Stomach smooth muscle (tissue), 2 donors: Measurements from ENCODE around the gene VPS52.
"Not testable (repeated sequence)": the region's sequence is repeated elsewhere in the genome, so short reads cannot be mapped to it uniquely, and the experiment has no call there.

Source experiments
- H3K27ac ChIP-seq: one replicate; pipeline ENCODE4 v1.7.0; 2013; ENCODE audit warnings: mild to moderate bottlenecking, low read length, inconsistent platforms
- H3K27me3 ChIP-seq, 2 donors: one replicate each; pipeline ENCODE4 v1.7.0; 2013; ENCODE audit warnings: low read length in 2 of 2; ENCODE audit not compliant: insufficient read depth in 2 of 2, control insufficient read depth in 1 of 2
- H3K36me3 ChIP-seq, 2 donors: one replicate each; pipeline ENCODE4 v1.7.0; 2013; ENCODE audit warnings: low read length in 2 of 2; ENCODE audit not compliant: control insufficient read depth in 2 of 2, insufficient read depth in 2 of 2
- H3K4me1 ChIP-seq: one replicate; pipeline ENCODE4 v1.7.0; 2013; ENCODE audit warnings: low read length; ENCODE audit not compliant: control insufficient read depth, insufficient read depth
- H3K4me3 ChIP-seq, 2 donors: one replicate each; pipeline ENCODE4 v1.7.0; 2013; ENCODE audit warnings: low read length in 2 of 2
- H3K9ac ChIP-seq, 2 donors: one replicate each; pipeline ENCODE4 v1.7.0; 2013; ENCODE audit warnings: low read length in 2 of 2, mild to moderate bottlenecking in 1 of 2
- H3K9me3 ChIP-seq, 2 donors: one replicate each; pipeline ENCODE4 v1.7.0; 2013; ENCODE audit warnings: low read length in 2 of 2; ENCODE audit not compliant: control insufficient read depth in 2 of 2
- donor health status: healthy.
- donor health status: Pancreatic carcinoma.

The VPS52 gene

DNA sequence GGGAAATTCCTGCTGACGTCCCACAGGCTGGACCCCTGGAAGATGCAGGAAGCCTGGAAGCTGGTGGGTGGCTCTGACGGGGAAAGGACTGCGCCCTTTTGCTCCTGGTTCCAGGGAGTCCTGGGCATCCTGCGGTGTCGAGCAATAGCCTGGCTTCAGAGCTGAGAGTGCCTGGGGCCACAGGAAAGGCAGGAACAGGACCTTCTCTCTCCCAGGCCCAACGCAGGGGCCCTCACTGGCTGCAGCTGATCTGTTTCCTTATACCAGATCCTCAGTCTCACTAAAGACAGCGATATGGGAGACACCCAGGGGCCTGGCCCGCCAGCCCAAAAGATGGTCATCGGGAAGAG lies 6.7 kb upstream of the VPS52 start:
- Histone ChIP-seq H3K4me3 (peak overlapping the region in 1 of 2 donors; percentile 81), H3K27me3 (no peaks in the 10 kb centered on the region), H3K9ac (no peak overlapping the region), H3K4me1 (peaks cover 48% of the 10 kb centered on the region), H3K36me3 (peaks cover 25 to 45% of the 10 kb centered on the region in 2 donors), H3K27ac (peak overlapping the region; percentile 77), H3K9me3 (no peaks in the 10 kb centered on the region)

DNA sequence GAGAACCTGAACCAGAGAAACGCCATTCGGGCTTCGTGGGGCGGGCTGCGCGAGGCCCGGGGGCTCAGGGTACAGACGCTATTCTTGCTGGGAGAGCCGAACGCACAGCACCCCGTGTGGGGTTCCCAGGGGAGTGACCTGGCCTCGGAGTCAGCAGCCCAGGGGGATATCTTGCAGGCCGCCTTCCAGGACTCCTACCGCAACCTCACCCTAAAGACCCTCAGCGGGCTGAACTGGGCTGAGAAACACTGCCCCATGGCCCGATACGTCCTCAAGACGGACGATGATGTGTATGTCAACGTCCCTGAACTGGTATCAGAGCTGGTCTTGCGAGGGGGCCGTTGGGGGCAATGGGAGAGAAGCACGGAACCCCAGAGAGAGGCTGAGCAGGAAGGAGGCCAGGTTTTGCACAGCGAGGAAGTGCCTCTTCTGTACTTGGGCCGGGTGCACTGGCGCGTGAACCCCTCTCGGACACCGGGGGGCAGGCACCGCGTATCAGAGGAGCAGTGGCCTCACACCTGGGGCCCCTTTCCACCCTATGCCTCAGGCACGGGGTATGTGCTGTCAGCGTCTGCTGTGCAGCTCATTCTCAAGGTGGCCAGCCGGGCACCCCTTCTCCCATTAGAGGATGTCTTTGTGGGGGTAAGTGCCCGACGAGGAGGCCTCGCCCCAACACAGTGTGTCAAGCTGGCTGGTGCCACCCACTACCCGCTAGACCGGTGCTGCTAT lies 6.2 kb upstream of the VPS52 start:
- H3K27me3 ChIP-seq, result no peaks in the 10 kb centered on the region
- peak overlapping the region; percentile 66 to 68 for H3K9ac ChIP-seq
- peak overlapping the region; percentile 76 to 81 for H3K4me3 ChIP-seq
- peaks cover 29 to 48% of the 10 kb centered on the region in 2 donors for H3K36me3 ChIP-seq
- H3K9me3 ChIP-seq, result no peaks in the 10 kb centered on the region
- H3K4me1 ChIP-seq, result peaks cover 54% of the 10 kb centered on the region
- peak overlapping the region; percentile 77 for H3K27ac ChIP-seq

DNA sequence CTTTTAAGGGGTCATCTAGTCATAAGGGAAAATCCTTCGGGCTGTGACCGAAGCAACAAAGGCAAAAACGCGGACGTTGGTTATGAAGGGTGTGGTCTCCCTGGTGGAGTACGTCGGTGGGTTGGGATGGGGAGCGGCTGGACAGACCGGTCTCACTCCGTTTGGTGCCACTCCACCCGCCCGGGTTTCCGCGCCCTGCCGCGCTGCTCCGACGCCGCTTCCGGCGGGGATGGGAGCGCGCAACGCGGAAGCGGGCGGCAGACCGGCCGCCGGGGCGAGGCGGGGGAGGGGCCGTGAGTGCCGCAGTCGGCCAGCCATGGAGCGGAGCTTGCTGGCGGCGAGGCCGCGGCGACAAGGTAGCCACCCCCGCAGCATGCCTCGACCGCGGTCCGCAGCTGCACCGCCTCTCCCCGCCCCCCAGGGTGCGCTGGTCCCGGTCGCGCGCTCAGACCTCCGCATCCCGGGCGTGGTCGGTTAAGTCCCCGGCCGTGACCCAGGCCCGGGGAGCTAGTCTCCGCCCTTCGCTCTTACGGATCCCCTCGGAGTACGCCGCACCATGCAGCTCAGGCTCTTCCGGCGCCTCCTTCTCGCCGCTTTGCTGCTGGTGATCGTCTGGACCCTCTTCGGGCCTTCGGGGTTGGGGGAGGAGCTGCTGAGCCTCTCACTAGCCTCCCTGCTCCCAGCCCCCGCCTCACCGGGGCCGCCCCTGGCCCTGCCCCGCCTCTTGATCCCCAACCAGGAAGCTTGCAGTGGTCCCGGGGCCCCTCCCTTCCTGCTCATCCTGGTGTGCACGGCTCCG lies 5.4 kb upstream of the VPS52 start, which contains the start of gene B3GALT4:
Gene B3GALT4 (plus strand): TSS at position 260 of the 799 bp plus-strand sequence. CDS start 297 bp downstream, at position 557.
- peak within 1 kb of the TSS; percentile 66 to 68 for H3K9ac ChIP-seq
- H3K4me3 ChIP-seq, result peak within 1 kb of the TSS; percentile 76 to 81
- H3K36me3 ChIP-seq, result peaks cover 24 to 40% of the 10 kb centered on the region in 2 donors
- H3K27ac ChIP-seq, result peak within 1 kb of the TSS; percentile 77
- peaks cover 60% of the 10 kb centered on the region for H3K4me1 ChIP-seq
- H3K27me3 ChIP-seq, result no peaks in the 10 kb centered on the region
- no peaks in the 10 kb centered on the region for H3K9me3 ChIP-seq

DNA sequence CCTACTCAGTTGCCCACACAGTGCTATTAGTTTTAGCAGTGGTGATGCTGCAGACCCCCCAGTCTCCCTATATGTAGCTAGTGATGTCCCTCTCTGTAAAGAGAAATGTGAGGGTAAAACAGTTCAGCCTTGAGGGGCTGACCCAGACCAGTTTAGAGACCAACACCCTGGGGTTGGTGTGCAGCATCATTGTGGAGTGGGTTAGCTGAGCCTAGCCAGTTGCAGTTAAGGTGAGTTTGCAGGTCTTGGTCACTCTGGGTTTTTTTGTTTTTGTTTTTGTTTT lies 4.8 kb upstream of the VPS52 start:
- Histone ChIP-seq H3K4me1 (peaks cover 62% of the 10 kb centered on the region), H3K9me3 (no peaks in the 10 kb centered on the region), H3K27ac (peak overlapping the region; percentile 77), H3K4me3 (peak overlapping the region; percentile 76 to 81), H3K9ac (peak overlapping the region; percentile 66 to 68), H3K36me3 (peaks cover 23 to 39% of the 10 kb centered on the region in 2 donors), H3K27me3 (no peaks in the 10 kb centered on the region)

DNA sequence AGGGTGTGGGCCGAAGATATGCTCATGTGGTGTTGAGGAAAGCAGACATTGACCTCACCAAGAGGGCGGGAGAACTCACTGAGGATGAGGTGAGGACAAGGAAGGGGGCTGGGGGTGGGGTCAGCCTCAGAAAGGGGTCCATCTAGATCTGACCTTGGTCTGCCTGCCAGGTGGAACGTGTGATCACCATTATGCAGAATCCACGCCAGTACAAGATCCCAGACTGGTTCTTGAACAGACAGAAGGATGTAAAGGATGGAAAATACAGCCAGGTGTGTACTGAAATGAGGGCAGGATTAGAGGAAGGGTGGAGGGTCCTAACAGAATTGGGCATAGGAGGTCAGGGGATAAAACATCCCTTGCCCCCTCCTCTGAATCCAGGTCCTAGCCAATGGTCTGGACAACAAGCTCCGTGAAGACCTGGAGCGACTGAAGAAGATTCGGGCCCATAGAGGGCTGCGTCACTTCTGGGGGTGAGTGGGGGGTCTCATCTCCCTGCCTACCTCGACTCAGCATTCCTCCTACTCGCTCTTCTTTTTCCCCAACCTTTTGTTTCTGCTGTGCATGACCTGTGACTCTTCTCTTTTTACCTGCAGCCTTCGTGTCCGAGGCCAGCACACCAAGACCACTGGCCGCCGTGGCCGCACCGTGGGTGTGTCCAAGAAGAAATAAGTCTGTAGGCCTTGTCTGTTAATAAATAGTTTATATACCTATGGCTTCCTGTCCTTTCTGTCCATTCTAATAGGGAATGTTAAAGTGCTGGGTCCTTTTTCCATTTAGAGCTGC lies 4.3 kb upstream of the VPS52 start:
- Histone ChIP-seq H3K9ac (peak overlapping the region in 1 of 2 donors; percentile 66), H3K27ac (peak overlapping the region; percentile 77), H3K4me3 (peak overlapping the region; percentile 76 to 81)

DNA sequence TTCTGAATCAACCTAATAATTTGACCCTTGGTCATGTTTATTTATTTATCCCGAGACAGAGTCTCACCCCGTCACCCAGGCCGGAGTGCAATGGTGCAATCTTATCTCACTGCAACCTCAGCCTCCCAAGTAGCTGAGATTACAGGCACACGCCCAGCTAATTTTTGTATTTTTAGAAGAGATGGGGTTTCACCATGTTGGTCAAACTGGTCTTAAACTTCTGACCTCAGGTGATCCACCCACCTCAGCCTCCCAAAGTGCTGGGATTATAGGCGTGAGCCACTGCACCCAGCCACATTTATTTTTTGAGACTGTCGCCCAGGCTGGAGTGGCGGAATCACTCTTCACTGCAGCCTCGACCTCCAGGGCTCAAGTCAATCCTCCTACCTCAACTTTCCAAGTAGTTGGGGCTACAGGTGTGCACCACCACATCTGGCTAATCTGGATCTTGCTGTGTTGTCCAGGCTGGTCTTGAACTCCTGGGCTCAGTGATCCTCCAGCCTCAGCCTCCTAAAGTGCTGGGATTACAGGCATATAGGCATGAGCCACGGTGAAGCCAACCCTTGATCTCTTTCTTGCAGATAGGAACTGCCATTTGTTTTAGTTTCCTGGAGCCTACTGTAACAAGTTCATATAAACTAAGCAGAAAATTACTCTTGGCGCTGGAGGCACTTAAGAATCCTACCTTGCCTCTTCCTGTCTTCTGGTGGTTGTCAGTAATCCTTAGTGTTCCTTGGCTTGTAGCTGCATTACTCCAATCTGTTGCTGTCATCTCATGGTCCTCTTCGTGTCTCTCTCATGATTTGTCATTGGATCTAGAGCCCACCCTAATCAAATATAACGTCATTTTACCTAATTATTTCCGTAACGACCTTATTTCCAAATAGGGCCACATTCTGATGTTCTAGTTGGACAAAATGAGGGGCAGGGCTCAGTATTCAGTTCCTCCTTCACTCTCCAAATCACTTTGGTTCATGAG lies 2.5 kb upstream of the VPS52 start:
- peaks cover 19 to 29% of the 10 kb centered on the region in 2 donors for H3K36me3 ChIP-seq
- no peak overlapping the region for H3K27ac ChIP-seq
- H3K4me3 ChIP-seq, result no peak overlapping the region
- no peak overlapping the region for H3K9ac ChIP-seq
- no peaks in the 10 kb centered on the region for H3K27me3 ChIP-seq
- peaks cover 70% of the 10 kb centered on the region for H3K4me1 ChIP-seq
- no peaks in the 10 kb centered on the region for H3K9me3 ChIP-seq

More for the DNA sequence above, 4.3 kb upstream of the VPS52 start:
- Histone ChIP-seq H3K4me1 (peaks cover 66% of the 10 kb centered on the region), H3K36me3 (peaks cover 23 to 39% of the 10 kb centered on the region in 2 donors)
- H3K9me3 ChIP-seq, H3K27me3 ChIP-seq: not testable (repeated sequence)

DNA sequence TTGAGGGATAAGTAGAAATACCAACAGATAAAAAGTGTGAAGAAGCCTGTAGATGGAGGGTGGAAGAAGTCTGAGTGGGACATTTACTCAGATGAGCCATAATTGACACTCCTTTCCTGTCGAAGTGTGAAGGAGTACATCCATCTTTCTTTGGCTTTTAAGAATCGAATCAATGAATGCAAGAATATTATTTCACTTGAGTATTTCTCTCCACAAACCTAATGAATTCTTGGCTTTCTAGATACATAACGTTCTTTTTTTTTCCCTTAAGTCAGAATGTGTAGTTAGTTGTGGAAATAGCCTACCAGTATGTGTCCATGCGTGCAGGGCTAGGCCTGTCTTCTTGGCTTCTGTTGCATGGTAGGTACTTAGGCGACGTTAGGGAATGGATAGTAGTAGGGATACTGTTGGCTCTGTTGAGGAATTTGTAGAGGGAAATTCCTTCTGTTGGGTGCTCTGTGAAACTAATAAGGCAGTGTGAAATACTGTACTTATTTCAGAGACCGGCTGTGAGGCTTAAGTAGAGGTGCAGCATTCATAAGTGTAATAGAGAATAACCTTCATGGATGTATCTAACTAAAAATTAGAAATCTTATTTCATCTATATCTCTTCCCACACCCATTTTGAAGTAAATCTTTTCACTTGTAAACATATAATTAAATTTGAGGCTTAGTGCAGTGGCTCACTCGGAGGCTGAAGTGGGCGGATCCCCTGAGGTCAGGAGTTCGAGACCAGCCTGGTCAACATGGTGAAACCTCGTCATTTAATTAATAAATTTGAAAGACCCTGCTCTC lies 1.6 kb upstream of the VPS52 start:
- H3K27ac ChIP-seq, result no peak overlapping the region
- peak overlapping the region; percentile 80 to 99 for H3K9ac ChIP-seq
- H3K4me1 ChIP-seq, result peaks cover 64% of the 10 kb centered on the region
- H3K9me3 ChIP-seq, result no peaks in the 10 kb centered on the region
- H3K27me3 ChIP-seq, result no peaks in the 10 kb centered on the region
- H3K36me3 ChIP-seq, result peaks cover 19 to 36% of the 10 kb centered on the region in 2 donors
- H3K4me3 ChIP-seq, result peak overlapping the region; percentile 98

DNA sequence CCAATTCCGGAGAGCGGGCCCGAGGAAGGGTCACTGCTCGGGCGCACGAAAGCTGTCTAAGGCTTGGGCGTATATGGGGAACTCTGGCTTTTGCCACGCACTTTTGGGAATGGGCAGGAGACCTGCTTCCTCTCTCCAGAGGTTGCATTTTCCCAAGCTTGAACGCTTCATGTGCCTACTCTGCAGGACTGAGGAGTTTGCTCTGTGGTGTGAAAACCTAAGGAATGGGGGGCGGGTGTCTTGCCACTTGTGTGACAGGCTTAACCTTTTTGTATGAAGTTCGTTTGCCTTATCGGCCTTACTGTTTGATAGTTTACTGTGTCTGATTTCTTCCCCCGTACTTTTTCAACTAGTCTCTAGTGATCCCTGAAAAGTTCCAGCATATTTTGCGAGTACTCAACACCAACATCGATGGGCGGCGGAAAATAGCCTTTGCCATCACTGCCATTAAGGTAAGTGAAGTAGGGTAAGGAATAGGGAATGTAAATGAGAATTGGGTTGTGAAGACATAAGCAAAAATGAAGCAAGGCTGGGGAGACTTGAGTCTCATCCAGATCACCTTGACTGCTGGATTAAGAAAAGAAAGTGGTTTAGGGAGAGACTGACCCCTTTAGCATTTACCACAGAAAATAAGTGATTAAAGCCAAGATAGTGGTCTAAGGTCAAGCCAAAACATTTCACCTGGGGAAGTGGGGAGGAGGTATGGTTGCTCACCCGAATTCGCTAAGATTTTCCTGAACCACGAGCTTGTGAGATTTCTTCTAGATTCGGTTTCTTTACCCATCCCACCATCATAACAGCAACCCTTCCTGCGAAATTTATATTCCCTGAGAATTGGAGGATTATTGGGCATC lies 826 bp upstream of the VPS52 start:
- H3K4me1 ChIP-seq, result peaks cover 58% of the 10 kb centered on the region

DNA sequence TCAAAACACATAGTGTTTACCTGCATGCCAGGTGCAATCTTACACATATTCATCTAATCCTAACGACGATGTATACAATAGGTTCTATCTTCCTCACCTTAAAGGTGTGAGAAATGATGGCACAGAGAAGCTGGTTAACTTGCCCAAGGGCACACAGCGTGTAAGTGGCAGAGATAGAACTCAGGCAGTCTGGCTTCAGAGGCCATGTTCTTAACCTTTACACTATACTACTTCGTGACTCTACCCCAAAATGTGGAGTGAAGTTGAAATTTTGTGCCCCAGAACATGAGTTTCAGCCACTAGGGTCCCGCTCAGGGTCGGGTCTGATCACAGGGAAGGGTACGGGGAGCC lies 584 bp downstream of the VPS52 start:
- Histone ChIP-seq H3K9ac (peak overlapping the region; percentile 98 to 99), H3K4me1 (peaks cover 46% of the 10 kb centered on the region), H3K27me3 (no peaks in the 10 kb centered on the region), H3K27ac (peak overlapping the region; percentile 98), H3K9me3 (no peaks in the 10 kb centered on the region), H3K4me3 (peak overlapping the region; percentile 98), H3K36me3 (peaks cover 35 to 57% of the 10 kb centered on the region in 2 donors)

More for the DNA sequence above, 826 bp upstream of the VPS52 start:
- peak overlapping the region; percentile 80 to 99 for H3K9ac ChIP-seq
- H3K27me3 ChIP-seq, result no peaks in the 10 kb centered on the region
- H3K9me3 ChIP-seq, result no peaks in the 10 kb centered on the region
- H3K4me3 ChIP-seq, result peak overlapping the region; percentile 98
- peak overlapping the region; percentile 98 for H3K27ac ChIP-seq
- H3K36me3 ChIP-seq, result peaks cover 26 to 44% of the 10 kb centered on the region in 2 donors
